Stimulated activated CD4-positive, alpha-beta T cell treated with anti-CD3 and anti-CD28 coated beads, Interleukin-1b, Interleukin-23, amount 100 ng/mL, for 1 hour (primary cell): ENCODE measurements around the gene ACTL10.

ENCODE experiments used
- DNase-seq, 2 donors: peaks; one replicate each; pipeline ENCODE4 v3.0.0-alpha.2; 2020; ENCODE audit warnings: low read depth in 2 of 2

The ACTL10 gene

GRCh38 chr20:33663161-33664084, 3.3 kb upstream of the ACTL10 start:
- DNase-seq: peak; percentile 51 to 63

- DNase-seq: no peak
These were observed 2.5 kb upstream of the ACTL10 start for GRCh38 chr20:33664085-33664761.

- no peak for DNase-seq
These were observed 2.0 kb upstream of the ACTL10 start for GRCh38 chr20:33664762-33665144.

DNA sequence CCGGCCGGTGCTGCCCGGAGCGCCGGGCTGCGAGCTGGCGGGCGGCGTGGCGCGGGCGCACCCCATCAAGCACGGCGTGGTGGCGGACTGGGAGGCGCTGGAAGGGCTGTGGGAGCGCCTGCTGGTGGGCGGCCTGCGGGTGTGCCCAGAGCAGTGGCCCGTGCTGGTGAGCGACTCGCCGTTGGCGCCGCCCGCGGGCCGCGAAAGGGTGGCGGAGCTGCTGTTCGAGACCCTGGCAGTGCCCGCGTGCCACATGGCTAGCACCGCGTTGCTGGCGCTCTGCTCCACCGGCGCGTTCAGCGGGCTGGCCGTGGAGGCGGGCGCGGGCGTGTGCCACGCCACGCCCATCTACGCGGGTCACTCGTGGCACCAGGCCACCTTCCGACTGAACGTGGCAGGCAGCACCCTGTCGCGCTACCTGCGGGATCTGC, 517 bp downstream of the ACTL10 start:
- DNase-seq: no peak

DNA sequence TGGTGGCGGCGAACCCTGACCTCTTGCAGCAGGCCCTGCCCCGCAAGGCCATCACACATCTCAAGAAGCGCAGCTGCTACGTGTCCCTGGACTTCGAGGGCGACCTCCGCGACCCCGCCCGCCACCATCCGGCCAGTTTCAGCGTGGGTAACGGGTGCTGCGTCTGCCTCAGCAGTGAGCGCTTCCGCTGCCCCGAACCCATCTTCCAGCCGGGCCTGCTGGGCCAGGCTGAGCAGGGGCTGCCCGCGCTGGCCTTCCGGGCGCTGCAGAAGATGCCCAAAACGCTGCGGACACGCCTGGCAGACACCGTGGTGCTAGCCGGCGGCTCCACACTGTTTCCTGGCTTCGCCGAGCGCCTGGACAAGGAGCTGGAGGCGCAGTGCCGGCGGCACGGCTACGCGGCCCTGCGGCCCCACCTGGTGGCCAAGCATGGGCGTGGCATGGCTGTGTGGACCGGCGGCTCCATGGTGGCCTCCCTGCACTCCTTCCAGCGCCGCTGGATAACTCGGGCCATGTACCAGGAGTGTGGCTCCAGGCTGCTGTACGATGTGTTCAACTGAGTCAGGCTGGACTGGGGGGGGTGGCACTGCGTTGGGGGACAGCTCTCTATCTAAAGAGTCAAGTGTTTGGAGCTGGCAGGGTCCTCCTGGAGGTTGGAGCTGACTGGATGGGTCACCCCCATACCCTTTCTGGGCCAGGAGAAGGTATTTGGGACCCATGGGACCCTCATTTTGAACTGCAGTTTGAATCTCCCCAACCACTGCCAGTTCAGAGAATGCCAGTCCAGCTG, 1.1 kb downstream of the ACTL10 start:
- peak; percentile 45 to 50 for DNase-seq

DNA sequence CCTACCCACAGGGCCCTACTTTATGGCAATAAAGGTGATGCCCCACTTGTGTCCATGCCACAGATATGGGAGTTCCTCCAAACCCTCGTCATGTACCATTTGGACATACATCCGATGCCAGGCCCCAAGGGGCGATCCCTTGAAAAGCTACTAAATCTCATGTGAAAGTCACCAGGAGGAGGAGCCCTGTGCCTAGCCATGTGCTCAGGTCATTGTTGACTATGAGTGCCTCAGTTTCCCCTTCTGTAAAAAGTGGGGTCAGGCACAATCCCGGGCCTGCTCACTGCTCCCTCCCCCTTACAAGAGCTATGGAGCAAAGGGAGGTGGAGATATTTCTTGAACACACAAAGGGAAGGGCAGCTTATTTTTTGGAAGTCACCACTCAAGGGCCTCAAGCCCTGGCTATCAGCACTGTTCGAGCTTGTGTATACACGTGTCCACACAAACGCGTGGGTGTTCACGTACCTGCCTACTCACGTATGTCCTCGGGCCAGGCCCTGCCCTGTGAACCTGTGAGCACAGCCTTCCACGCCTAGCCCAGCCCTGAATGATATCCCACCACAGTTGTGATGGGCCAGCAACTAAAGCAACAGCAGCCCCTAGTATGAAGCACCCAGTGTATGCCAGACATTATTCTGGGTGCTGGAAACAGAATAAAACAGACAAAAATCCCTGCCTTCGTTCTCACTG, 1.9 kb downstream of the ACTL10 start:
- no peak for DNase-seq

GRCh38 chr20:33669224-33669623, 2.5 kb downstream of the ACTL10 start:
- no peak for DNase-seq

DNA sequence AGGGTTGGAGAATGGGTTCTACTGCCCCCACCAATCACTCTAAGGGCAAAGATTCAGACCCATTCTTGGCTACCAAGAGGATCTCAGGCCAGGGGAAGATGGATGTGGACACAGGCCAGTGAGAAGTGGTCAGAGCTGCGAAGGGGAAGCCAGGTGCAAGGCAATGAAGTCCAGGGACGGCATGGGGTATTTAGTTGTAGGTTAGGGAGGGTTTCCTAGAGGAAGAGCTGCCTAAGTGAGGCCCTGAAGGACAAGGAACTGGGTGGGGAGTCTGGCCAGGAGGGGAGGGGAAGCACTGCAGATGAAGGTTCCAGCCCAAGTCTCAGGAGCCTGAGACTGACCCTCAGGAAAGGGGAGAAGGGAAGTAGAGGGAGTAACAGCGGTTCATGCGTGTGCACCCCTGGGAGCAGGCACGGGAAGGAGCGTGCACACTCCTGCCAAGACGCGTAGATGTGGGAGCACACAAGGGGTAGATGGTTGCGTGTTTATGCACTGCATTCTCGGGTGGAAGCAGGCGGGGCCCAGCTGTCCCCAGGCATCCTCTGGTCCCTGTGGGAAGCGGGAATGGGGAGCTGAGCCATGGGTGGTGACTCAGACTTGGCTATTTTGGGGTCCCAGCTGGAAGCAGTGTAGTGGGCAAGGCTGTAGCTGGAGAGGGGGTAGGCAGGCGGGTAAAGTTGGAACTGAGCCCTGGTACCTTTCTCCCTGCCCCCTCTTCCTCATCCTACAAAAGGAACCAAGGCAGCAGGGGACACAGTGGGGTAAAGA, 3.3 kb downstream of the ACTL10 start:
- no peak for DNase-seq

DNA sequence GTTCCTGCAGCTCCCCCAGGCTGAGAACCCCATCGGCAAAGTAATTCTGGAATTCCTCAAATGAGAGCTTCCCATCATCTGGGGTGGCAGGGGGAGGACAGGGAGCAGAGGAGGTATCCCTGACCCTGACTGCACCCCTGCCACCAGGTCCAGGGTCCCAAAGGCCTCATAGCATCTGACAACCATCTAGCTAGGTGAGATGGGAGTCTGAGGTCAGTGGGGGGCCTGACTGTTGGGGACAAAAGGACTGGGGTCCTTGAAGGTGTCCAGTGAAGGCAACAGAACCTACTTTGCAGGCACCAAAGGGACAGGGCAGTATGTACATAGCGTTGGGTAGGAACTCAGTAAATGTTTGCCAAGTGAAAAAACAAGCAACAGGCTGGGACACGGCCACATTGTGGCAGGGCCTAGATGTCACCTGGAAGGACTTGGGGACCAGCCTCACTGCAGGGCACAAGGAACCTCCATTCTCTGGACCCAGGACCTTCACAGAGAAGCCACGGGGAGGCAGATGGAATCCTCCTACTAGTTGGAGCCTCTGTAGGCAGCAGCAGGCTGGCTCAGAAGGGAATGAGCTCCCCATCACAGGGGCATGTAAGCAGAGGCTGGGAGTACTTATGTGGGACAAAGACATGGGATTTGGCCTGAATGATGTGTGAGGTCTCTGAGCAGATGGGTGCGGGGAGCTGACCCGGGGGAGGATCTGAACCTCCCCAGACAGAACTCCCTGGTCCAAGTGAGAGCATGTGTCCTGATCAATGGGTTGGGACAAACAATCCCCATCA, 4.2 kb downstream of the ACTL10 start:
- DNase-seq: no peak

- DNase-seq: no peak
These were observed 5.0 kb downstream of the ACTL10 start for GRCh38 chr20:33671573-33672288.

- no peak for DNase-seq
These were observed 5.8 kb downstream of the ACTL10 start for GRCh38 chr20:33672426-33673113.

GRCh38 chr20:33673114-33673409, 6.3 kb downstream of the ACTL10 start:
- DNase-seq: no peak

DNA sequence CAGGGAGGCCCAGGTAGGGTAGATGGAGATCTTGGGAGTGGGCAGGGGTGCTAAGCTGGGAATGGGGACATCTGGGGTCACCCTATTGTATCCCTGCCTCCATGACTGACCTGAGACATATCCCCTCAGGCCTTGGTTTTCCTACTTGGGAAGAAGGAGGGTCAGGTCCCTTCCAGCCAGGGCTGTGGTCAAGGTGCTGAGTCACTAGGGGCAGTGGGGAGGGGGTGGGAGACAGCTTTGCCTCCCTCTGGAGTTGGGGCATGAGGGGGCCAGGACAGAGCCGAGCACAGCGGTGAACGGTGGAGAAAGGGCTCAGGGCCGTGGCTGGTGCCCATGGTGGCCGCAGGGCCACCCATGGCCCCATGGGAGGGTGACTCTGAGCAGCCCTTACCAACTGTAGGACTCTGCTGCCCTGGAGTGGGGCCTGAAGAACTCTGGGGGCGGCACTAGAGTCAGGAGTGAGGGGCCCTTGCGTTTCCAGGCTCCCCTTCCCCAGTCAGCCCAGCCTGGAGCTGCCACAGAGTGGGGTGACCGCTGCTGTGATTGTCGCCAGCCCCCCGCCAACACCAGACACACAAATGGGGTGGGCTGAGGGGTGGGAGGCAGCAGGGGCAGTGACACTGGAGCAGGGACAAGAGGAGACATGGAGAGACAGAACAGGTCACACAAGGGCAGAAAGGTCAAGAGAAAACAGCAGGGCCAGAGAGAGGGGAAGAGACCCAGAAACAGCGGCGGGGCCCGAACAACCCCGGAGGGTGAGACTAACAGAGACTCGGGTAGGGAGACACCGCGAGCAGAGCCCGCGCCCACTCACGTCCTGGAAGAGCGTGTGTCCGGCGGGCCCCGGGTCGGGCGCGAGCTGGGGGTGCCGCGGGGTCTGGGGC, 6.9 kb downstream of the ACTL10 start:
- no peak for DNase-seq

- DNase-seq: no peak
These were observed 7.8 kb downstream of the ACTL10 start, which contains the start of gene NECAB3 for GRCh38 chr20:33674294-33675135. NECAB3 (minus strand) TSS chr20:33674428; CDS start chr20:33674352, 76 bp downstream.

- no peak for DNase-seq
These were observed 8.6 kb downstream of the ACTL10 start for GRCh38 chr20:33675136-33675959.

DNA sequence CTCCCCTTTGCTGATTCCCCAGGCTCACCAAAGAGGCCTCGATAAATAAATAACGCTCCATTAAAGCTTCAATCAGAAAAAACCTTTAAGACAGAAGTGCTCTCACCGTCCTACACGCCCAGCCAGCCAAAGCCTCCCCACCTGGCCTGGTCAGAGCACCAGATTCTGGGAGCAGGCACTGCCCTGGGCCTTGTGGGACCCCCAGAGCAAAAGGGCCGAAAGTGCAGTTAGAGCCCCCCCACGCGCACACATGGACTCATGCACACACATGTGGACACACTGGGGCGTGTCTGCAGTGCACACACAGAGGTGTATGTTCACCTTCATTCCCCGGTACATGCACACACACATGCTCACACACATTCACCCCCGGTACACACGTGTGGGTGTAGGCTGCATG, 9.4 kb downstream of the ACTL10 start:
- no peak for DNase-seq
